Esophagus (tissue), 2 donors: Measurements from ENCODE around the gene ZIC3. TPM values are rescaled to one million over a fixed set of nuclear protein-coding genes. Genes with fewer than 3 reads are reported as not detected.

Experiments
- H3K27ac ChIP-seq, 2 donors: one replicate each; pipeline ENCODE4 v1.5.1; 2013; ENCODE audit warnings: low read depth in 2 of 2, mild to moderate bottlenecking in 2 of 2, inconsistent platforms in 1 of 2, low read length in 1 of 2, moderate library complexity in 1 of 2
- H3K27me3 ChIP-seq, 2 donors: one replicate each; pipeline ENCODE4 v1.6.1; 2013; ENCODE audit warnings: low read length in 2 of 2, control low read depth in 1 of 2, mild to moderate bottlenecking in 1 of 2; ENCODE audit not compliant: insufficient read depth in 2 of 2, control insufficient read depth in 1 of 2
- H3K36me3 ChIP-seq, 2 donors: one replicate each; pipeline ENCODE4 v1.6.1; 2013; ENCODE audit warnings: low read length in 1 of 2; ENCODE audit not compliant: control insufficient read depth in 2 of 2, insufficient read depth in 2 of 2
- H3K4me1 ChIP-seq, 2 donors: one replicate each; pipeline ENCODE4 v1.6.1; 2013; ENCODE audit warnings: low read length in 1 of 2; ENCODE audit not compliant: control insufficient read depth in 2 of 2, insufficient read depth in 2 of 2
- H3K4me3 ChIP-seq, 2 donors: one replicate each; pipeline ENCODE4 v1.5.1; 2013; ENCODE audit warnings: low read length in 2 of 2, mild to moderate bottlenecking in 2 of 2, low read depth in 1 of 2, moderate library complexity in 1 of 2
- H3K9me3 ChIP-seq, 2 donors: one replicate each; pipeline ENCODE4 v1.6.1; 2013; ENCODE audit warnings: mild to moderate bottlenecking in 2 of 2, low read depth in 1 of 2, low read length in 1 of 2, moderate library complexity in 1 of 2; ENCODE audit not compliant: control insufficient read depth in 2 of 2, insufficient read depth in 1 of 2
- WGBS, 2 donors: extraction: QIAGEN DNeasy Blood & Tissue Kit; methylation state at CpG; one replicate each; pipeline ENCODE4 v1.1.7; 2013; 5-methylcytosine and 5-hydroxymethylcytosine counted together
- polyA plus RNA-seq, 2 donors: library from polyadenylated mRNA; stranded (reverse); fragments of 200-250 nt; gene quantifications; one replicate each; pipeline ENCODE4 v1.2.3, GENCODE V29; 2013
- donor health status: healthy with polysubstance abuse.
- donor health status: Bipolar disorder and iron deficiency.

The ZIC3 gene
- polyA plus RNA-seq, 2 donors = not detected

DNA sequence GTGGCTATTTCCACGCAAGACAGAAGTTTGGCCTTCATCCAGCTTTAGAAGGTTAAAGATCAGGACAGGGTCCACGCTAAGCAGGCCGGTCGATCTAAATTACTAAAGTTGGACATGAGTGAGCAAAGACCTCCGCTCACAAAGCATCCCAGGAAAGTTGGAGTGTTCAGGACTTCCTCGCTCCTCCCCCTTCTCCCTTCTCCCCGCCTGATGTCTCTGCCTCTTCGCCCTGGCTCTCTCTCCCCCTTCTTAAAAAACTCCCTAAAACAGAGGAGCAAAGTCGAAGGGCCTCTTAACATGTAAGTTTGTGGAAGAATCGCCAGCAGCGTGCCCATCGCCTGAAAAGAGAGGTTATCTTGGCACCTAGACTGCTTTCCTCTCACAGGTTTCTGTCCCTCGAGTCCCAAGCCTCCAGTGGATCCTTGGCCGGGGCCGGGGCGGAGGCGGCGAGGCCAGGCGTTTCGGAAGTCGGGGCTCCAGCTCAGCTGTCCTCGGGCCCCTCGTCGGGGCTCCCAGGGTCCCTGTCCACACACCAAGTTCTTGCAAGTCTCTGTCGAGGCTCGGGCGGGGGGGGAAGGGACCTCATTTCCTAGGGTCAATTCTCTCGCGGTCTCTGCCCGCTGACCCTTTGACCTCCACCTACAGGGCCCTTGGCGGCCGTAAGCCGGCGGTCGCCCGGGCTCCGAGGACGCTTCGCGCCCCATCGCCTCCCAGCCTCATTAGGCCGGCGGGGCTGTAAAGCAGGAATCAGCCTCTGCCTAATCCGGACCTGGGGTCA, 7.6 kb downstream of the ZIC3 start:
- peaks cover 0 to 6% of the 10 kb centered on the region in 2 donors for H3K27me3 ChIP-seq
- no peak overlapping the region for H3K27ac ChIP-seq
- H3K4me3 ChIP-seq = no peak overlapping the region
- whole genome bisulfite sequencing, 2 donors = 11 to 33% methylated on average over 44 of the region's 44 CpGs
- no peaks in the 10 kb centered on the region for H3K9me3 ChIP-seq
- H3K36me3 ChIP-seq = no peaks in the 10 kb centered on the region
- H3K4me1 ChIP-seq = peaks cover 0 to 2% of the 10 kb centered on the region in 2 donors

DNA sequence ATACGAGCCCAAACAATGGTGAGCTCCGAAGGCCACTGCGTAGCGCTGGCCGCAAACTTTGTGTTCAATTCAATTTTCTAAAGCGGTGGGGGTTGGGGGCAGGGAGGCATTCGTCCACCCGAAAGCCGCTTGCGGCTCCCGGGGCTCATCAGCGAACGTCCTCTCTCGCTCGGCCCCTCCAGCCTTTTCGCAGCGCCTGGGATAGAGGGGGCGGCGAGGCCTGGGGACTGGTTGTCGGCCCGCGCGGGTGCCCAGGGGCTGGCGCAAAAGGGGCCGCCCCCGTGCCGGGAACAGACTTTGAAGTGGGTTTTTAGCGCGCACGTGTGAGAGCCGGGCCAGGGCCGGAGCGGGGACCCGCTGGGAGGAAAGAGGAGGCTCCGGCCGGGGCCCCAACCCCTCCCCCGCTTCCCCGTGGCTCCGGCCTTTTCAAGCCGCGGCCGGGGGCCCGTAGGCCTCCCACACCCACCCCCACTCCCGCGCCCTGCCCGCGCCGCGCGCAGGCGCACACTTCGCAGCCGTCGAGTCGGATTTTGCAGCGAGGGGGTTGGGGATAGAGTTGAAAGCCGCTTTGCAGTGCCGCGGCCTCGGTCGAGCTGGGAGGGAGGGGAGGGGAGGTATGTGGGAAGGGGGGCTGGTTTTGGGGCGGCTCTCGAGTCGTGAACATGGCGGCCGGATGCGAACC, 8.3 kb downstream of the ZIC3 start:
- Histone ChIP-seq H3K4me1 (no peaks in the 10 kb centered on the region), H3K36me3 (no peaks in the 10 kb centered on the region), H3K27ac (no peak overlapping the region), H3K9me3 (no peaks in the 10 kb centered on the region), H3K27me3 (peaks cover 0 to 6% of the 10 kb centered on the region in 2 donors), H3K4me3 (no peak overlapping the region)
- 12 to 23% methylated on average over 47 to 67 of the region's 67 CpGs for WGBS, 2 donors

GRCh38 chrX:137574784-137575293, 8.9 kb downstream of the ZIC3 start:
- Histone ChIP-seq H3K36me3 (no peaks in the 10 kb centered on the region), H3K4me3 (no peak overlapping the region), H3K9me3 (no peaks in the 10 kb centered on the region), H3K27me3 (peaks cover 0 to 4% of the 10 kb centered on the region in 2 donors), H3K27ac (no peak overlapping the region), H3K4me1 (no peaks in the 10 kb centered on the region)
- WGBS, 2 donors = 18 to 35% methylated on average over 29 of the region's 29 CpGs

DNA sequence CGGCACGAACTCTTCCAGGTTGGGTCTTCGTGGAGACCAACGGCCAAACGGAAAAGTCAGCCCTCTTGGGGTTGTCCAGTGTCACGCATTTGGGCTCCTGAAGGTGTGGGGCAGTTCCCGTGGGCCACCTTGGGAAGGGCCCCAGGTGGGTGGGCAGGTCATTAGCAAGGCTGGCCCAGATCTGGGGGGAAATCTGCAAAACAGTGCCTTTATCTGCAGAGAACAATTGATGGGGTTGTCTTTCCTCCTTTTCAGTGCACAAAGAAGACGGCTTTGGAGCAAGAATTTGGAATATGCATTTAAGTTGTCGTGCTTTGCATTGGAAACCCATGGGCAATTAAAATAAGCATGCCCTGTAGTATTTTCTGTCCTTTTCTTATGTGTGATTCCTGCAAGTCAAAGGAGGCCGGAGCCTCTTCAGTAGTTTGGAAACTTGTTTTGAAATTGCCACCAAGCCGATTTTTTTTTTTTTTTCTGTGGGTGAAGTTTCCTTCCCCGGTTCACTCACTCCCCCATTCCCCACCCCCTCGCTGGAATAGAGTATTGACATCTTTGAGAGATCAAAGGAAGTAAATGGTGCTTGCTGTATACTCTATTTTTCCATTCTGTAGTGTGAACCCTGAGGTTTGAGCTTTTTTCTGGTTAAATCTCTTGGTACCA, 9.8 kb downstream of the ZIC3 start:
- WGBS, 2 donors = 33 to 38% methylated on average over 13 of the region's 13 CpGs
- H3K27ac ChIP-seq = no peak overlapping the region
- H3K27me3 ChIP-seq = peaks cover 0 to 4% of the 10 kb centered on the region in 2 donors

GRCh38 chrX:137587151-137587550, 21.2 kb downstream of the ZIC3 start:
- Histone ChIP-seq H3K4me1 (no peaks in the 10 kb centered on the region), H3K27me3 (peaks cover 0 to 3% of the 10 kb centered on the region in 2 donors), H3K36me3 (no peaks in the 10 kb centered on the region), H3K4me3 (no peak overlapping the region), H3K9me3 (no peaks in the 10 kb centered on the region), H3K27ac (no peak overlapping the region)
- WGBS, 2 donors = 39 to 57% methylated on average over 2 of the region's 2 CpGs

More for the DNA sequence above, 9.8 kb downstream of the ZIC3 start:
- Histone ChIP-seq H3K4me1 (no peaks in the 10 kb centered on the region), H3K36me3 (no peaks in the 10 kb centered on the region), H3K4me3 (no peak overlapping the region), H3K9me3 (no peaks in the 10 kb centered on the region)

DNA sequence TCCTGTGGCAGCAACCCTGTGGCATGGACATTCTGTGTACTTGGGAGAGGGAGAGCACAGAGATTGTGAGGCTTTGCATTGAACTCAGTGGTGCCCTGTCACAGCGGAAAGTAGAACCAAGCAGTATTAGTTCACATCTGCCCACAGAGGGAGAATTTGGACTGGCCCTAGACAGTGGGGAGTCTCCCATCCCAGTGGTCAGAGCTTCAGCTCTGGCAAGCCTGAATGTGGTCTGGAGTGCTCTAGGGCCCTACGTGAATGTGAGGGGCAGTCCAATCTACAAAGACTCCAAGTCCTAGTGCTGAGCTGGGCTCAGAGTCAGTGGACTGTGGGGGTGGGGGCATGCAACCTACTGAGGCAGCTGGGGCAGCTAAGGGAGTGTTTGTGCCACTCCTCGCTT, 34.8 kb downstream of the ZIC3 start:
- no peaks in the 10 kb centered on the region for H3K36me3 ChIP-seq
- H3K4me3 ChIP-seq = no peak overlapping the region
- no peaks in the 10 kb centered on the region for H3K9me3 ChIP-seq
- WGBS, 2 donors = 78 to 99% methylated on average over 3 of the region's 3 CpGs
- no peaks in the 10 kb centered on the region for H3K27me3 ChIP-seq
- H3K4me1 ChIP-seq = no peaks in the 10 kb centered on the region
- H3K27ac ChIP-seq = no peak overlapping the region
